Thoracic aorta (tissue), 2 donors: ENCODE results near the gene LST1. TPM values are rescaled to one million over a fixed set of nuclear protein-coding genes. Genes with fewer than 3 reads are reported as not detected.

ENCODE experiments used
- ATAC-seq: fragments of 150-250 bp; one replicate; pipeline ENCODE4 v1.8.0; 2017; ENCODE audit warnings: low read depth; ENCODE audit not compliant: insufficient number of reproducible peaks, low FRiP score
- DNase-seq: peaks from one replicate; pipeline ENCODE4 v3.0.0-alpha.2; 2020; ENCODE audit warnings: low spot score
- H3K27ac ChIP-seq, 2 donors: fragments of 200-600 bp; sonication (generic); 1 replicate in 1 of 2; 2 replicates in 1 of 2; pipeline ENCODE4 v1.5.1; 2016; ENCODE audit warnings: mild to moderate bottlenecking in 2 of 2, moderate library complexity in 2 of 2
- H3K27me3 ChIP-seq: fragments of 200-600 bp; sonication (generic); replicated peaks from 2 replicates; pipeline ENCODE4 v1.6.0; 2016; ENCODE audit warnings: mild to moderate bottlenecking; ENCODE audit not compliant: insufficient read depth
- H3K36me3 ChIP-seq: fragments of 200-600 bp; sonication (generic); one replicate; pipeline ENCODE4 v1.5.1; 2016
- H3K4me1 ChIP-seq, 2 donors: fragments of 200-600 bp; sonication (generic); 1 replicate in 1 of 2; 2 replicates in 1 of 2; pipeline versions ENCODE4 v1.5.1 to v1.6.0; 2016; ENCODE audit warnings: low read depth in 2 of 2, mild to moderate bottlenecking in 1 of 2; ENCODE audit not compliant: control insufficient read depth in 1 of 2
- H3K4me3 ChIP-seq: fragments of 200-600 bp; sonication (generic); 2 replicates; pipeline ENCODE4 v1.5.1; 2016; ENCODE audit warnings: mild to moderate bottlenecking
- H3K9me3 ChIP-seq: fragments of 200-600 bp; sonication (generic); 2 replicates; pipeline ENCODE4 v1.5.1; 2016
- CTCF ChIP-seq: fragments of 200-600 bp; sonication (generic); IDR thresholded peaks from one replicate; pipeline ENCODE4 v1.5.1; 2019; ENCODE audit warnings: antibody characterized with exemption
- total RNA-seq, 2 donors: library from RNA; depleted of rRNA; stranded (reverse); fragments of >200 nt; gene quantifications; one replicate each; pipeline versions ENCODE4 v1.1.0 to v1.2.3, GENCODE V29; 2016

Gene LST1
- total RNA-seq = 10 to 100 TPM in 1 of 2 donors, 1 to 10 TPM in 1; 4.9 to 37.9 TPM

- H3K9me3 ChIP-seq = no peaks in the 10 kb centered on the region
- TF ChIP-seq CTCF = no peak
- peak within 1 kb of the TSS; percentile 25 for H3K4me3 ChIP-seq
- peaks cover 5 to 11% of the 10 kb centered on the region in 2 donors for H3K4me1 ChIP-seq
- H3K36me3 ChIP-seq = no peaks in the 10 kb centered on the region
- no peak for DNase-seq
- ATAC-seq = no peak
- H3K27ac ChIP-seq = peak within 1 kb of the TSS in 1 of 2 donors; percentile 19
- no peaks in the 10 kb centered on the region for H3K27me3 ChIP-seq
Measured at GRCh38 chr6:31586008-31586407, at the start of gene LST1. Gene LST1, plus strand, starts transcription at chr6:31586277. Its CDS starts 1,023 bp downstream, at chr6:31587300.

DNA sequence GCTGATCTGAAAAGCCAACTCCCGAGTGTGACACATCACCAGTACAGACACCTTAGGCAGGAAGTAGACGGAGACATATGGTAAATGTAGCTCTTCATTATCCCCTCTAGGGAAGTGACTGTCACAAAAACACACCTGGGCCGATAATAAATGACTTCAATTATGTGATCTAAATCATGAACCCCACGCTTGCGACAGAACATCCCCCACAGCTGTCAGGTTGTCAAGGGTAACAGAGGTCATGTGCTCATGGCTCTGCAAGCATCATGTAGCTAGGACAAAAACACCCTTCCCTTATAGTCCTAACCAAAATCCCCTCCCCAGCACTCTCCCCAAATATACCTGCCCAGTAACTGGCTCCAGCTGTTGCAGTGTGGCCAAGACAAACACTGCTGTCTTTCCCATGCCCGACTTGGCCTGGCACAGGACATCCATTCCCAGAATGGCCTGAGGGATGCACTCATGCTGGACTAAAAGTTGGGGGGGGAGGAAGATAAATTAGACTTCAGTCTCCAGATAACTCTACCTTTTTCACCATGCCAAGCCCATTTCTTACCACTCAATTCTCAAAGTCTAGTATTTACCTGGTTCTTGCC lies 47.2 kb upstream of the LST1 start:
- peaks cover 25 to 35% of the 10 kb centered on the region in 2 donors for H3K4me1 ChIP-seq
- H3K27ac ChIP-seq = no peak overlapping the region
- H3K36me3 ChIP-seq = peaks cover 54% of the 10 kb centered on the region
- no peak for TF ChIP-seq CTCF
- ATAC-seq (no peak), DNase-seq (no peak)
- no peaks in the 10 kb centered on the region for H3K27me3 ChIP-seq
- no peak overlapping the region for H3K4me3 ChIP-seq
- H3K9me3 ChIP-seq = no peaks in the 10 kb centered on the region

- no peak for ATAC-seq
- Histone ChIP-seq H3K27ac (peak overlapping the region; percentile 79 to 98), H3K4me1 (peaks cover 25 to 35% of the 10 kb centered on the region in 2 donors), H3K27me3 (no peaks in the 10 kb centered on the region), H3K36me3 (peaks cover 36% of the 10 kb centered on the region), H3K4me3 (peak overlapping the region; percentile 85), H3K9me3 (no peaks in the 10 kb centered on the region)
- DNase-seq = no peak
- TF ChIP-seq CTCF = no peak
Measured at GRCh38 chr6:31540640-31541039, 45.4 kb upstream of the LST1 start.

GRCh38 chr6:31541059-31541657 lies 44.9 kb upstream of the LST1 start:
- ATAC-seq (no peak), DNase-seq (no peak)
- H3K27me3 ChIP-seq = no peaks in the 10 kb centered on the region
- peak overlapping the region; percentile 79 to 98 for H3K27ac ChIP-seq
- peak overlapping the region; percentile 85 for H3K4me3 ChIP-seq
- peaks cover 31% of the 10 kb centered on the region for H3K36me3 ChIP-seq
- H3K9me3 ChIP-seq = no peaks in the 10 kb centered on the region
- H3K4me1 ChIP-seq = peaks cover 25 to 37% of the 10 kb centered on the region in 2 donors
- TF ChIP-seq CTCF = no peak

- DNase-seq = peak; percentile 88
- peaks cover 25% of the 10 kb centered on the region for H3K36me3 ChIP-seq
- peaks cover 25 to 41% of the 10 kb centered on the region in 2 donors for H3K4me1 ChIP-seq
- no peaks in the 10 kb centered on the region for H3K9me3 ChIP-seq
- peak; percentile 93 for ATAC-seq
- H3K27ac ChIP-seq = peak within 1 kb of the TSS; percentile 79 to 98
- no peaks in the 10 kb centered on the region for H3K27me3 ChIP-seq
- H3K4me3 ChIP-seq = peak within 1 kb of the TSS; percentile 85
- no peak for TF ChIP-seq CTCF
Measured at GRCh38 chr6:31541658-31542521, 44.2 kb upstream of the LST1 start, which contains the start of gene DDX39B. Gene DDX39B, minus strand, starts transcription at chr6:31542003. Its CDS starts 1,471 bp downstream, at chr6:31540532.
